HG03095 (cell line): Measurements from ENCODE around the gene MCMBP.
"Not testable (repeated sequence)": the region's sequence is repeated elsewhere in the genome, so short reads cannot be mapped to it uniquely, and the experiment has no call there.

Experiments
- ATAC-seq: cut with Tn5 transposase; IDR thresholded peaks from one replicate; pipeline ENCODE4 v1.9.1; 2021; ENCODE audit warnings: moderate library complexity; ENCODE audit not compliant: unreplicated experiment

MCMBP gene

GRCh38 chr10:119872610-119872859 is at the start of gene MCMBP:
Gene MCMBP (minus strand): TSS chr10:119872843. CDS start chr10:119872584, 259 bp downstream.
- ATAC-seq, result no peak

GRCh38 chr10:119919826-119920225 is 47.2 kb upstream of the MCMBP start:
- ATAC-seq, result no peak

GRCh38 chr10:119919271-119919670 is 46.6 kb upstream of the MCMBP start:
- ATAC-seq, result no peak

GRCh38 chr10:119917777-119918176 is 45.1 kb upstream of the MCMBP start:
- ATAC-seq, result no peak

- no peak for ATAC-seq
These were observed 38.0 kb upstream of the MCMBP start for GRCh38 chr10:119910689-119911088.

- ATAC-seq, result no peak
These were observed 35.5 kb upstream of the MCMBP start for GRCh38 chr10:119908166-119908565.

GRCh38 chr10:119907695-119908094 is 35.1 kb upstream of the MCMBP start:
- not testable (repeated sequence) for ATAC-seq

- no peak for ATAC-seq
These were observed 31.5 kb upstream of the MCMBP start for GRCh38 chr10:119903946-119904666.

- no peak for ATAC-seq
These were observed 25.9 kb upstream of the MCMBP start for GRCh38 chr10:119898577-119898976.

GRCh38 chr10:119896937-119897770 is 24.5 kb upstream of the MCMBP start:
- ATAC-seq, result no peak

GRCh38 chr10:119896061-119896655 is 23.5 kb upstream of the MCMBP start:
- ATAC-seq, result no peak

GRCh38 chr10:119893845-119894427 is 21.3 kb upstream of the MCMBP start:
- ATAC-seq, result no peak

GRCh38 chr10:119893074-119893473 is 20.4 kb upstream of the MCMBP start:
- no peak for ATAC-seq

- ATAC-seq, result peak; percentile 99
These were observed 19.8 kb upstream of the MCMBP start, which contains the start of gene SEC23IP for GRCh38 chr10:119892188-119893065. Gene SEC23IP (plus strand): TSS chr10:119892730. CDS start chr10:119892783, 53 bp downstream.

GRCh38 chr10:119891849-119892187 is 19.2 kb upstream of the MCMBP start:
- ATAC-seq, result not testable (repeated sequence)

- ATAC-seq, result not testable (repeated sequence)
These were observed 17.7 kb upstream of the MCMBP start for GRCh38 chr10:119890307-119890706.

GRCh38 chr10:119889201-119889600 is 16.6 kb upstream of the MCMBP start:
- ATAC-seq, result not testable (repeated sequence)

GRCh38 chr10:119888715-119889114 is 16.1 kb upstream of the MCMBP start:
- ATAC-seq, result not testable (repeated sequence)

GRCh38 chr10:119886070-119886469 is 13.4 kb upstream of the MCMBP start:
- not testable (repeated sequence) for ATAC-seq

GRCh38 chr10:119883901-119884611 is 11.4 kb upstream of the MCMBP start:
- ATAC-seq, result not testable (repeated sequence)
